Activated CD8-positive, alpha-beta T cell treated with anti-CD3 and anti-CD28 coated beads for 36 hours (primary cell): ENCODE results near the gene OR4C11. TPM values are rescaled to one million over a fixed set of nuclear protein-coding genes. Genes with fewer than 3 reads are reported as not detected.

ENCODE experiments used
- ATAC-seq: fragments of 200-7000 bp; cut with Tn5 transposase; one replicate; pipeline ENCODE4 v1.10.0; 2021; ENCODE audit warnings: mild to moderate bottlenecking, moderate library complexity
- CTCF ChIA-PET: fragments of 350-600 bp; sonication (Branson Sonifier 250); formaldehyde crosslinking; loops from one replicate; lab custom pipeline; 2021; ENCODE audit warnings: antibody characterized with exemption; lab: Charles Lee
- POLR2A ChIA-PET: fragments of 350-600 bp; sonication (Branson Sonifier 250); formaldehyde crosslinking; loops from one replicate; lab custom pipeline; 2021; ENCODE audit warnings: antibody characterized with exemption; lab: Charles Lee
- DNase-seq: peaks from one replicate; pipeline ENCODE4 v3.0.0-alpha.2; 2020
- H3K27ac Mint-ChIP-seq: one replicate; pipeline ENCODE4 v1.8.0; 2021; ENCODE audit warnings: mild to moderate bottlenecking, mixed read lengths
- H3K27me3 Mint-ChIP-seq: one replicate; pipeline ENCODE4 v1.8.0; 2021; ENCODE audit warnings: mixed read lengths
- H3K36me3 Mint-ChIP-seq: one replicate; pipeline ENCODE4 v1.8.0; 2021; ENCODE audit warnings: low read depth, mixed read lengths
- H3K4me1 Mint-ChIP-seq: one replicate; pipeline ENCODE4 v1.8.0; 2021; ENCODE audit warnings: low read depth, mixed read lengths
- H3K4me3 Mint-ChIP-seq: one replicate; pipeline ENCODE4 v1.8.0; 2021; ENCODE audit warnings: mild to moderate bottlenecking, moderate library complexity, mixed read lengths
- H3K9me3 Mint-ChIP-seq: one replicate; pipeline ENCODE4 v1.8.0; 2021; ENCODE audit warnings: mixed read lengths
- intact Hi-C: fragments of 100-400 bp; cut with micrococcal nuclease; formaldehyde crosslinking; loops from one replicate; pipeline ENCODE4 v1.10.0; 2022
- total RNA-seq, 2 experiments: library from RNA; stranded (reverse); gene quantifications; one replicate each; pipeline ENCODE4 v1.2.3, GENCODE V29; 2021
- TF ChIP-seq, protein P1 (sequence below): fragments of 200-600 bp; IDR thresholded peaks from one replicate; pipeline ENCODE4 v1.8.0; 2022; ENCODE audit warnings: antibody characterized with exemption, mild to moderate bottlenecking

The OR4C11 gene
- total RNA-seq, 2 experiments from 2014 or later, result not detected

DNA sequence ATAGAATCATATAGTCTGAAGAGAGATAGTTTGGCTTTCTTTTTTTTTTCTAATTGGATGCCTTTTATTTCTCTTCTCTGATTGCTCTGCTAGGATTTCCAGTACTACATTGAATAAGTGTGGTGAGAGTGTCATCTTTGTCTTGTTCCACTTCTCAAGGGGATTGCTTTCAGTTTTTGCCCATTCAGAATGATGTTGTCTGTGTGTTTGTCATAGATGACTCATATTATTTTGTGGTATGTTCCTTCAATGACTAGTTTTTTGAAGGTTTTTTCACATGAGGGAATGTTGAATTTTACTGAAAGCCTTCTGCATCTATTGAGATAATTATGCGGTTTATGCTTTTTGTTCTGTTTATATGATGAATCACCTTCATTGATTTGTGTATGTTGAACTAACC is 17.1 kb upstream of the OR4C11 start:
- Mint-ChIP-seq H3K27me3 (no peaks in the 10 kb centered on the region), H3K4me1 (no peaks in the 10 kb centered on the region), H3K36me3 (no peaks in the 10 kb centered on the region), H3K4me3 (no peak overlapping the region), H3K9me3 (no peaks in the 10 kb centered on the region), H3K27ac (no peak overlapping the region)
- ChIA-PET CTCF (no interaction called here), POLR2A (no interaction called here)
- ATAC-seq, result no peak
- no peak for DNase-seq
- TF ChIP-seq, protein P1, sequence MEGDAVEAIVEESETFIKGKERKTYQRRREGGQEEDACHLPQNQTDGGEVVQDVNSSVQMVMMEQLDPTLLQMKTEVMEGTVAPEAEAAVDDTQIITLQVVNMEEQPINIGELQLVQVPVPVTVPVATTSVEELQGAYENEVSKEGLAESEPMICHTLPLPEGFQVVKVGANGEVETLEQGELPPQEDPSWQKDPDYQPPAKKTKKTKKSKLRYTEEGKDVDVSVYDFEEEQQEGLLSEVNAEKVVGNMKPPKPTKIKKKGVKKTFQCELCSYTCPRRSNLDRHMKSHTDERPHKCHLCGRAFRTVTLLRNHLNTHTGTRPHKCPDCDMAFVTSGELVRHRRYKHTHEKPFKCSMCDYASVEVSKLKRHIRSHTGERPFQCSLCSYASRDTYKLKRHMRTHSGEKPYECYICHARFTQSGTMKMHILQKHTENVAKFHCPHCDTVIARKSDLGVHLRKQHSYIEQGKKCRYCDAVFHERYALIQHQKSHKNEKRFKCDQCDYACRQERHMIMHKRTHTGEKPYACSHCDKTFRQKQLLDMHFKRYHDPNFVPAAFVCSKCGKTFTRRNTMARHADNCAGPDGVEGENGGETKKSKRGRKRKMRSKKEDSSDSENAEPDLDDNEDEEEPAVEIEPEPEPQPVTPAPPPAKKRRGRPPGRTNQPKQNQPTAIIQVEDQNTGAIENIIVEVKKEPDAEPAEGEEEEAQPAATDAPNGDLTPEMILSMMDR, result no peak
- intact Hi-C loops, result no loop called here

DNA sequence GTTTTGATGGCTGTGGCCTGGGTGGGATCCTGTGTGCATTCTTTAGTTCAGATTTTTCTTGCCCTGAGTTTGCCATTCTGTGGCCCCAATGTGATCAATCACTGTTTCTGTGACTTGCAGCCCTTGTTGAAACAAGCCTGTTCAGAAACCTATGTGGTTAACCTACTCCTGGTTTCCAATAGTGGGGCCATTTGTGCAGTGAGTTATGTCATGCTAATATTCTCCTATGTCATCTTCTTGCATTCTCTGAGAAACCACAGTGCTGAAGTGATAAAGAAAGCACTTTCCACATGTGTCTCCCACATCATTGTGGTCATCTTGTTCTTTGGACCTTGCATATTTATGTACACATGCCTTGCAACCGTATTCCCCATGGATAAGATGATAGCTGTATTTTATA is 34.9 kb downstream of the OR4C11 start:
- ChIA-PET POLR2A (no interaction called here), CTCF (no interaction called here)
- intact Hi-C loops, result no loop called here
- no peak for DNase-seq
- H3K27me3 Mint-ChIP-seq, result no peaks in the 10 kb centered on the region
- no peaks in the 10 kb centered on the region for H3K36me3 Mint-ChIP-seq
- ATAC-seq, result no peak
- no peak overlapping the region for H3K27ac Mint-ChIP-seq
- no peaks in the 10 kb centered on the region for H3K4me1 Mint-ChIP-seq
- TF ChIP-seq, protein P1, result no peak
- peaks cover 17% of the 10 kb centered on the region for H3K9me3 Mint-ChIP-seq
- no peak overlapping the region for H3K4me3 Mint-ChIP-seq

DNA sequence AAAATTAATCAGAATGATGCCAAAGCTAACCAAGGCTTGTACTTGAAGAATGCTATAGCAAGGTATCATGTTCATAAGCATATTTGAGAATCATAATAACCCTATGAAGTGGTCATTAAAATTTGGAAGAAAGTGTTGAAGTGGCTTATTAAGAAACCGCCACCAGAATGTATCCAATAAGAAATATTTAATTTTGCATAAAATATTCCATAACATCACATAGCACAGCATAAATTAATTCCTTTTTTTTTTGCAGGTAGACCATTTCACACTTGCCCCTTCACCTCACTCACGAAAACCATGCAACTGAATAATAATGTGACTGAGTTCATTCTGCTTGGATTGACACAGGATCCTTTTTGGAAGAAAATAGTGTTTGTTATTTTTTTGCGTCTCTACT is 35.6 kb downstream of the OR4C11 start, which contains the start of gene OR4C16:
Gene OR4C16, plus strand, starts transcription at position 301 of the 400 bp plus-strand sequence. Its CDS starts 0 bp downstream, at position 301.
- TF ChIP-seq, protein P1, result no peak
- no peak for DNase-seq
- Mint-ChIP-seq H3K36me3 (no peaks in the 10 kb centered on the region), H3K27ac (no peak within 1 kb of the TSS), H3K27me3 (no peaks in the 10 kb centered on the region), H3K4me3 (no peak within 1 kb of the TSS), H3K4me1 (no peaks in the 10 kb centered on the region), H3K9me3 (peaks cover 15% of the 10 kb centered on the region)
- no peak for ATAC-seq
- ChIA-PET CTCF (no interaction called here), POLR2A (no interaction called here)
- intact Hi-C loops, result no loop called here

DNA sequence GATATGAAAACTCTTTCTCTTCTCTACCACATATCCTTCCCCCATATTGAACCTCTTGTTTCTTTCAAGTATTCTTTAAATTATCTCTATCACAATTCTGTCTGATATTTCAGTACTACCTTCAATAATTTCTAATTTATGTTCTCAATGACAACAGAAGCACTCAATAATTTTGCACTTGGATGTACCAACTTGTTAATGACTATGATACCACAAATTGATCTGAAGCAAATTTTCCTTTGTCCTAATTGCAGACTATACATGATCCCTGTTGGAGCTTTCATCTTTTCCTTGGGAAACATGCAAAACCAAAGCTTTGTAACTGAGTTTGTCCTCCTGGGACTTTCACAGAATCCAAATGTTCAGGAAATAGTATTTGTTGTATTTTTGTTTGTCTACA is 53.3 kb downstream of the OR4C11 start, which contains the start of gene OR4C15:
Gene OR4C15, plus strand, starts transcription at position 301 of the 400 bp plus-strand sequence. Its CDS starts 0 bp downstream, at position 301.
- Mint-ChIP-seq H3K9me3 (peaks cover 20% of the 10 kb centered on the region), H3K4me1 (no peaks in the 10 kb centered on the region), H3K4me3 (no peak within 1 kb of the TSS), H3K27me3 (no peaks in the 10 kb centered on the region), H3K27ac (no peak within 1 kb of the TSS), H3K36me3 (no peaks in the 10 kb centered on the region)
- intact Hi-C loops, result no loop called here
- DNase-seq (no peak), ATAC-seq (no peak)
- CTCF ChIA-PET, result no interaction called here
- TF ChIP-seq, protein P1, result no peak
- POLR2A ChIA-PET, result no interaction called here

Other genes with a start within 250 kb of the OR4C11 start
- gene OR4A15, start 239.7 kb downstream of the OR4C11 start, total RNA-seq, result not detected
- gene OR4C15, start 53.2 kb downstream of the OR4C11 start, total RNA-seq, result not detected
- gene OR4C16, start 35.5 kb downstream of the OR4C11 start, total RNA-seq, result not detected
- not detected for gene OR4P4, start 27.5 kb upstream of the OR4C11 start, total RNA-seq
- not detected for gene OR4S2, start 40.7 kb upstream of the OR4C11 start, total RNA-seq
- not detected for gene OR4C6, start 54.6 kb upstream of the OR4C11 start, total RNA-seq
- not detected for gene OR5D13, start 165.8 kb upstream of the OR4C11 start, total RNA-seq
- not detected for gene OR5D14, start 187.9 kb upstream of the OR4C11 start, total RNA-seq
- gene OR5L1, start 203.7 kb upstream of the OR4C11 start, total RNA-seq, result not detected
- not detected for gene OR5D18, start 212.0 kb upstream of the OR4C11 start, total RNA-seq
- not detected for gene OR5L2, start 219.6 kb upstream of the OR4C11 start, total RNA-seq
- not detected for gene OR5D16, start 231.1 kb upstream of the OR4C11 start, total RNA-seq